ENCODE results near the gene WDR27. TPM values are rescaled to one million over a fixed set of nuclear protein-coding genes. Genes with fewer than 3 reads are reported as not detected.
A peak's percentile ranks its signal among the peaks of the same experiment; 100 is the strongest.
"Not testable (repeated sequence)": the region's sequence is repeated elsewhere in the genome, so short reads cannot be mapped to it uniquely, and the experiment has no call there.

The WDR27 gene
- total and polyA plus RNA-seq, 10 donors = 17.6 to 69.5 (median 45.7) TPM

DNA sequence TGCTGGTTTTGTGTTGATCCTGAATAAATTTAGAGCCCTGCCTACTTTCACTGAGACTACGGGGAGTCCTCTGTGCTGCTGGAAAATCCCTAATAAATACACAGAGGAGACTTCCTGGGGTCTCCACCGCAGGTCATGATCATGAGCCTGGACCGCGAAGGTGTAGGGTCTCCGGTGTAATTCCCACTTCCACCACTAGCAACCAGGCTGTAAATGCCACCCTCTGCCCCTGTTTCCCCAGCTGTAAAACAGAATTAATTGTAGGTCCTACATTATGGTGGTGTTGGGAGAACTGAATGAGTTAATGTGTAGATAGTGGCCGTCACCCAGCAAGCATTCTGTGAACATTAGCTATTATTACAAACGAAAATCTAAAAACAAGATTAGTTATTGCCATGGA, 256.6 kb downstream of the WDR27 start:
- no peaks in the 10 kb centered on the region for H3K4me1 ChIP-seq
- WGBS, 5 donors = 84 to 95% (median 90%) methylated on average over 7 of the region's 7 CpGs
- H3K27ac ChIP-seq = no peak overlapping the region
- no peaks in the 10 kb centered on the region for H3K27me3 ChIP-seq (replicated peaks in 1 of 7)
- TF ChIP-seq, protein P1, sequence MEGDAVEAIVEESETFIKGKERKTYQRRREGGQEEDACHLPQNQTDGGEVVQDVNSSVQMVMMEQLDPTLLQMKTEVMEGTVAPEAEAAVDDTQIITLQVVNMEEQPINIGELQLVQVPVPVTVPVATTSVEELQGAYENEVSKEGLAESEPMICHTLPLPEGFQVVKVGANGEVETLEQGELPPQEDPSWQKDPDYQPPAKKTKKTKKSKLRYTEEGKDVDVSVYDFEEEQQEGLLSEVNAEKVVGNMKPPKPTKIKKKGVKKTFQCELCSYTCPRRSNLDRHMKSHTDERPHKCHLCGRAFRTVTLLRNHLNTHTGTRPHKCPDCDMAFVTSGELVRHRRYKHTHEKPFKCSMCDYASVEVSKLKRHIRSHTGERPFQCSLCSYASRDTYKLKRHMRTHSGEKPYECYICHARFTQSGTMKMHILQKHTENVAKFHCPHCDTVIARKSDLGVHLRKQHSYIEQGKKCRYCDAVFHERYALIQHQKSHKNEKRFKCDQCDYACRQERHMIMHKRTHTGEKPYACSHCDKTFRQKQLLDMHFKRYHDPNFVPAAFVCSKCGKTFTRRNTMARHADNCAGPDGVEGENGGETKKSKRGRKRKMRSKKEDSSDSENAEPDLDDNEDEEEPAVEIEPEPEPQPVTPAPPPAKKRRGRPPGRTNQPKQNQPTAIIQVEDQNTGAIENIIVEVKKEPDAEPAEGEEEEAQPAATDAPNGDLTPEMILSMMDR (IDR thresholded peaks at IDR 0.05 in 8 of 11, conservative IDR thresholded peaks at IDR 0.05 in 3 of 11) = peak in 2 of 11 experiments; percentile 13
- no peak for TF ChIP-seq POLR2A (IDR thresholded peaks at IDR 0.05)
- H3K9me3 ChIP-seq = no peaks in the 10 kb centered on the region
- H3K4me3 ChIP-seq = no peak overlapping the region
- intact Hi-C loops (cut with DNase I; ENCODE audit: low total_unique reads) = no loop called here
- H3K36me3 ChIP-seq = no peaks in the 10 kb centered on the region
- DNase-seq = no peak

DNA sequence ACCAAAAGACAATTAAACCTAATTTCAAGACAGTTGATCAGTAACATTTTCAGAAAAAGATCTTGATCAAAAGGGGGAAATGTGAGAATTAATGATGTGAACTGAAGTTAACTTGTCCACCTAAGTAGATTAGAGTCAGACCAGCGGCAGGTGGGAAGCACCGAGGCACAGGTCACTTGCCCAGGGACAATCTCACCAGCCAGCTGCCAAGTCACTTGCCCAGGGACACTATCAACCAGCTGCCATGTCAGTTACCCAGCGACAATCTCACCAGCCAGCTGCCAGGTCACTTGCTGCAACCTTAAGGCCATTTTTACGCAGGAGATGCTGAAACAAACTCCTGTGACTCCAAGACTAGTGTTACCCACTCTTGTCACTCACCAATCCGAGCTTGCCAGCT, 260.5 kb downstream of the WDR27 start:
- intact Hi-C loops (cut with DNase I; ENCODE audit: low total_unique reads) = no loop called here
- Histone ChIP-seq H3K9me3 (no peaks in the 10 kb centered on the region), H3K4me1 (no peaks in the 10 kb centered on the region), H3K4me3 (no peak overlapping the region), H3K27ac (no peak overlapping the region), H3K27me3 (replicated peaks in 1 of 7) (no peaks in the 10 kb centered on the region), H3K36me3 (no peaks in the 10 kb centered on the region)
- DNase-seq = no peak
- no peak for TF ChIP-seq POLR2AphosphoS5 (IDR thresholded peaks at IDR 0.05)
- TF ChIP-seq POLR2A (IDR thresholded peaks at IDR 0.05) = no peak
- TF ChIP-seq, protein P1 (IDR thresholded peaks at IDR 0.05 in 8 of 11, conservative IDR thresholded peaks at IDR 0.05 in 3 of 11) = no peak
- 73 to 89% (median 83%) methylated on average over 5 of the region's 5 CpGs for WGBS, 5 donors

DNA sequence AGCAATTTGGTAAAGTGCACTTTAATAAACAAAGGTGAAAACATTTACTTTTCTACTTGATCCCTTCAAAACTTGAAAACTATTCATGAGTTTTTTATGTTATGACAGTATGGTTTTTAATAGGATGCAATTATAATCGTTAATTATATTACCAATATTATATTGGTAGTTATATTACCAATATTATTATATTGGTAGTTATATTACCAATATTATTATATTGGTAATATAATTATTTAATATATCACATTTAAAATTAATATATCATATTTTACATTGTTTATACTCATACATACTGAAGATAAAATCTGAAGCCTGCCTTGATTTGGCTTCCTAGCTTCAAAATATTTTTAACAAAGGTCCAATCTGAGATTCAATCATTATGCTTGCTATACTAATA, 262.1 kb downstream of the WDR27 start:
- intact Hi-C loops (cut with DNase I; ENCODE audit: low total_unique reads) = no loop called here
- WGBS, 5 donors = 0 to 50% (median 0%) methylated on average over 1 of the region's 1 CpG
- no peak for DNase-seq
- TF ChIP-seq POLR2A (IDR thresholded peaks at IDR 0.05) (no peak), POLR2AphosphoS5 (IDR thresholded peaks at IDR 0.05) (no peak)
- TF ChIP-seq, protein P1 (IDR thresholded peaks at IDR 0.05 in 8 of 11, conservative IDR thresholded peaks at IDR 0.05 in 3 of 11) = no peak
- Histone ChIP-seq H3K27ac (no peak overlapping the region), H3K4me1 (no peaks in the 10 kb centered on the region), H3K36me3 (no peaks in the 10 kb centered on the region), H3K27me3 (replicated peaks in 1 of 7) (no peaks in the 10 kb centered on the region), H3K4me3 (no peak overlapping the region), H3K9me3 (peaks cover 0 to 12% (median 10%) of the 10 kb centered on the region in 8 donors)

DNA sequence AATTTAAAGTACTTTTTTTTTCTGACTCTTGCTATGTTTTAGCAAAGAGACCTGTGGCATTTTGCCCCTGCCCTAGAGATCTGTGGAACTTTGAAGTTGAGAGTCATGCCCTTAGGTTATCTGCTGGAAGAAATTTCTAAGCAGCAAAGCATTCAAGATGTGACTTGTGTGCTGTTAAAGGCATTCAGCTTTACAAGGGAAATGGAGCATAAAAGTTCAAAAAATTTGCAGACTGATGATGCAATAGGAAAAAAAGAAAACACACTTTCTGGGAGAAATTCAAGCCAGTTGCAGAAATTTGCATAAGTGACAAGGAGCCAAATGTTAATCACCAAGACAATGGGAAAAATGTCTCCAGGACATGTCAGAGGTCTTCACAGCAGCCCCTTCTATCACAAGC, 267.3 kb downstream of the WDR27 start:
- H3K36me3 ChIP-seq; H3K4me1 ChIP-seq; H3K27ac ChIP-seq; intact Hi-C loops (cut with DNase I; ENCODE audit: low total_unique reads); H3K4me3 ChIP-seq; DNase-seq; H3K27me3 ChIP-seq (replicated peaks in 1 of 7): not testable (repeated sequence)
- peaks cover 5 to 62% (median 58%) of the 10 kb centered on the region in 8 donors for H3K9me3 ChIP-seq

DNA sequence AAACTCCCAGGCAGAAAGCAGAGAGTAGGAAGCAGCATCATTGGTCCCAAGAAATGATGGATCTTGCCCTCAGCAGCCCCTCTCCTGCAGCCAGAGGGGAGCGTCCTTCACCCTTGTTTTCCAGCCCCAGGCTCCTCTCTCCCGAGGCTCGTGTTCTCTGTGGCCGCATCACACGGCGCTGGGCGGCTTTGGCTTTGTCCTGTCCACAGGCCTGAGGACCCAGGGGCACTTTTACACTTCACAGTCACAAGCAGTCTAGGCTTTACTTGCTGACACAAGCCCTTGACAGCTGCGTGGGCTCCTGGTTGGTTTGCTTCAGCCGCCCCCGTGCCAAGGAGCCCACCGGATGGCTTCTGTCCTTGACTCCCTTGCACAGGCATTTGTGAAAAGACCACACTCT, 272.8 kb downstream of the WDR27 start:
- peak overlapping the region in 1 of 8 donors; percentile 55 for H3K27ac ChIP-seq
- intact Hi-C loops (cut with DNase I; ENCODE audit: low total_unique reads) = no loop called here
- H3K9me3 ChIP-seq = peaks cover 5 to 54% (median 42%) of the 10 kb centered on the region in 8 donors
- H3K27me3 ChIP-seq (replicated peaks in 1 of 7) = no peaks in the 10 kb centered on the region
- 87 to 92% (median 91%) methylated on average over 11 of the region's 11 CpGs for WGBS, 5 donors
- TF ChIP-seq, protein P1 (IDR thresholded peaks at IDR 0.05 in 8 of 11, conservative IDR thresholded peaks at IDR 0.05 in 3 of 11) = no peak
- TF ChIP-seq POLR2AphosphoS5 (IDR thresholded peaks at IDR 0.05) (no peak), POLR2A (IDR thresholded peaks at IDR 0.05) (no peak)
- no peaks in the 10 kb centered on the region for H3K36me3 ChIP-seq
- no peak overlapping the region for H3K4me3 ChIP-seq
- H3K4me1 ChIP-seq = no peaks in the 10 kb centered on the region
- no peak for DNase-seq

Measured in spleen (tissue), 11 donors.